GM12891 (cell line): ENCODE results near the gene FUS.

Experiments
- DNase-seq: peaks from one replicate; pipeline ENCODE4 v3.0.0; 2011; ENCODE audit warnings: low spot score; ENCODE audit not compliant: insufficient read length
- FAIRE-seq: peaks from 2 replicates; lab custom pipeline; 2011; peaks lifted over from hg19 to GRCh38; lab: Jason Lieb, UNC
- PAX5 ChIP-seq: IDR thresholded peaks from 2 replicates; pipeline ENCODE4 v1.6.1; 2011; ENCODE audit warnings: low read length, moderate library complexity, mild to moderate bottlenecking; ENCODE audit not compliant: insufficient read depth, severe bottlenecking
- POLR2A ChIP-seq: IDR thresholded peaks from 2 replicates; pipeline ENCODE4 v1.6.1; 2011; ENCODE audit warnings: low read depth, low read length, control low read depth
- POLR2AphosphoS5 ChIP-seq: IDR thresholded peaks from 2 replicates; pipeline ENCODE4 v1.6.1; 2011; ENCODE audit warnings: low read depth, low read length, control low read depth
- POU2F2 ChIP-seq: IDR thresholded peaks from 2 replicates; pipeline ENCODE4 v1.6.1; 2011; ENCODE audit warnings: low read depth, mild to moderate bottlenecking, control low read depth, low read length, moderate library complexity
- SPI1 ChIP-seq: IDR thresholded peaks from 2 replicates; pipeline ENCODE4 v1.6.1; 2011; ENCODE audit warnings: low read depth, low read length, control low read depth
- TAF1 ChIP-seq: IDR thresholded peaks from 2 replicates; pipeline ENCODE4 v1.6.1; 2011; ENCODE audit warnings: low read depth, low read length, control low read depth

FUS gene

GRCh38 chr16:31217136-31217530, 37.2 kb downstream of the FUS start:
- TF ChIP-seq SPI1 (no peak), POU2F2 (no peak), POLR2A (no peak), POLR2AphosphoS5 (no peak), TAF1 (no peak), PAX5 (no peak)
- DNase-seq (no peak), FAIRE-seq (peak; percentile 52)

DNA sequence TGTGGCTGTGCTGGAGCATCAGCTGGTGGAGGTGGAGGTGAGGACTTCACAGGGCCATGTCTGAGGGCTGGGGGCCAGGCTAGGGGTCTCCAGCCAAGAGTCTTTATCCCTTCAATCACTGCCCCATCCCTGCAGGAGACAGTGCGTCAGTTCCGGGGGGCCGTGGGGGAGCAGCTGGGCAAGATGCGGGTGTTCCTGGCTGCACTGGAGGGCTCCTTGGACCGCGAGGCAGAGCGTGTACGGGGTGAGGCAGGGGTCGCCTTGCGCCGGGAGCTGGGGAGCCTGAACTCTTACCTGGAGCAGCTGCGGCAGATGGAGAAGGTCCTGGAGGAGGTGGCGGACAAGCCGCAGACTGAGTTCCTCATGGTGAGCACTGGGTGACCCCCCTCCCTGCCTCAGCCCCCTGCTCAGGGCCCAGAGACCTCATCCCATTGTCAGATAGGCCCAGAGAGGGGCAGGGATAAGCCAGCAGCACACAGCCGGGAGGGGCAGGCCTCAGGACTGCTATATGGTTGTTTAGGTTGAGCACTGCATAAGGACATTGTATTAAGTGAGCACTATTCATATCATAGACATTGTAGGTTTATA, 39.3 kb downstream of the FUS start:
- TF ChIP-seq POLR2AphosphoS5 = no peak
- no peak for TF ChIP-seq SPI1
- no peak for TF ChIP-seq PAX5
- TF ChIP-seq POLR2A = no peak
- TF ChIP-seq POU2F2 = no peak
- no peak for TF ChIP-seq TAF1
- no peak for FAIRE-seq

GRCh38 chr16:31221357-31222160, 41.6 kb downstream of the FUS start:
- TF ChIP-seq POLR2A = no peak
- no peak for TF ChIP-seq TAF1
- TF ChIP-seq SPI1 = no peak
- no peak for TF ChIP-seq POU2F2
- no peak for TF ChIP-seq PAX5
- no peak for TF ChIP-seq POLR2AphosphoS5
- FAIRE-seq (no peak), DNase-seq (no peak)

More for the DNA sequence above, 39.3 kb downstream of the FUS start:
- no peak for DNase-seq

DNA sequence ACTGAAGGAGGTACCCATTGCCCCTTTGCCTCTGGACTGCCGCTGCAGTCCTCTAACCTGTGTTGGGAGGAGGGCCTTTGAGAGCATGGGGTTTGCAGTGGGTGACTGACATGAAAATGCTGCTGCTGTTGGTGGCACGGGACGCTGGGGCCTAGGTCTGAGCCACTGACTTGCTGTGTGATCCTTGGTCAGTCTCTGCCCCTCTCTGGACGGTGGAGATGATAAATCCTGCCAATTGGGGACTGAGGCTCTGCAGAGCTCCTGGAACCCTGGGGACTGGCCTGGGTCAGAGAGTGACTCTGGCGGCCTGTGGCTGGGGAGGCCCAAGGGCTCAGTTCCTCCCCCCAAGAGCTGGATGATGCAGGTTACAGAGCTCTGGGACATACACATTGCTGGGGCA, 43.1 kb downstream of the FUS start:
- TF ChIP-seq POLR2A (no peak), POLR2AphosphoS5 (no peak), POU2F2 (no peak), SPI1 (no peak), PAX5 (no peak), TAF1 (no peak)
- FAIRE-seq (no peak), DNase-seq (no peak)

- no peak for TF ChIP-seq POLR2AphosphoS5
- TF ChIP-seq TAF1 = no peak
- TF ChIP-seq SPI1 = no peak
- TF ChIP-seq POU2F2 = no peak
- TF ChIP-seq PAX5 = no peak
- FAIRE-seq (no peak), DNase-seq (no peak)
Observed at GRCh38 chr16:31224092-31224955, 44.4 kb downstream of the FUS start.

GRCh38 chr16:31225193-31225592, 45.3 kb downstream of the FUS start:
- FAIRE-seq (no peak), DNase-seq (no peak)

GRCh38 chr16:31228206-31228605, 48.3 kb downstream of the FUS start:
- FAIRE-seq (no peak), DNase-seq (no peak)
- TF ChIP-seq TAF1 = no peak
- TF ChIP-seq POLR2AphosphoS5 = no peak
- no peak for TF ChIP-seq PAX5
- no peak for TF ChIP-seq SPI1
- TF ChIP-seq POLR2A = no peak
- TF ChIP-seq POU2F2 = no peak

More at GRCh38 chr16:31225193-31225592, 45.3 kb downstream of the FUS start:
- TF ChIP-seq POLR2AphosphoS5 (no peak), SPI1 (no peak), TAF1 (no peak), POLR2A (no peak), PAX5 (no peak)

DNA sequence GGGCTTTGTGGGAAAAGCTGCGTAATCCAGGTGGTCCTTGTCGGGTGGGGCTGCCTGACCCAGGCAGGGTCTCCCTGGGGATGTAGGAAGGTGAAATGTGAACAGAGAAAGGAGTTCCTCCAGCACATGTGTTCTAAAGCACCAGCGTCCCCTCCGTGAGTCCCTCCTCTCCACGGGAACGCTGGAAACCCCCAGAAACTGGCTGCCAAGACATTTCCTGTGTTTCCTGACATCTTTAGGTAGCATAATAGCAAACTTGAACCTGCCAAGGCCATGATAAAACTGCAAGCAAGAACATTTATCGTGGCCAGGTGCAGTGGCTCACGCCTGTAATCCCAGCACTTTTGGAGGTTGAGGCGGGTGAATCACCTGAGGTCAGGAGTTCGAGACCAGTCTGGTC, 49.6 kb downstream of the FUS start:
- no peak for TF ChIP-seq SPI1
- TF ChIP-seq POU2F2 = no peak
- TF ChIP-seq POLR2AphosphoS5 = no peak
- TF ChIP-seq PAX5 = no peak
- TF ChIP-seq TAF1 = no peak
- TF ChIP-seq POLR2A = no peak
- DNase-seq (no peak), FAIRE-seq (no peak)

DNA sequence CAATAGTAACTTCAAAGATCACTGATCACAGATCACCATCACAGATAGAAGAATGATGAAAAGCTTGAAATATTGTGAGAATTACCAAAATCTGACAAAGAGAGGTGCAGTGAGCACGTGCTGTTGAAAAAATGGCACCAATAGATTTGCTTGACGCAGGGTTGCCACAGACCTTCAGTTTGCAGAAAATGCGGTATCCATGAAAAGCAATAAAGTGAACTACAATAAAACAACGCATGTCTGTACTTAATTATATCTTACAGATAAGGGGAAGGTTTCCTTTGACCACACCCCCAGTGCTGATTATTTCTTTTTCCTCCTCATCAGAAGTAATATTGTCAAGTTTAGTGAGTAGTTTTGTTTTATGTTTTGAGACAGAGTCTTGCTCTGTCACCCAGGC, 58.1 kb downstream of the FUS start:
- TF ChIP-seq PAX5 (no peak), SPI1 (no peak), POU2F2 (no peak), POLR2AphosphoS5 (no peak), POLR2A (no peak), TAF1 (no peak)

More for the DNA sequence above, 58.1 kb downstream of the FUS start:
- DNase-seq (no peak), FAIRE-seq (no peak)
